HG03439 (cell line): ENCODE results near the gene ELP2.
"Not testable (repeated sequence)": the region's sequence is repeated elsewhere in the genome, so short reads cannot be mapped to it uniquely, and the experiment has no call there.

Experiments used
- ATAC-seq: cut with Tn5 transposase; IDR thresholded peaks from one replicate; pipeline ENCODE4 v1.9.1; 2021; ENCODE audit warnings: mild to moderate bottlenecking, moderate library complexity; ENCODE audit not compliant: unreplicated experiment

Gene ELP2

GRCh38 chr18:36187193-36187825 lies 57.6 kb downstream of the ELP2 start, which contains the start of gene MOCOS:
Gene MOCOS, plus strand, starts transcription at chr18:36187497. Its CDS starts 43 bp downstream, at chr18:36187540.
- ATAC-seq: peak; percentile 81

- no peak for ATAC-seq
These were observed 58.4 kb downstream of the ELP2 start for GRCh38 chr18:36187826-36188721.

GRCh38 chr18:36188916-36189315 lies 59.2 kb downstream of the ELP2 start:
- ATAC-seq: no peak

- no peak for ATAC-seq
These were observed 59.8 kb downstream of the ELP2 start for GRCh38 chr18:36189486-36189885.

- ATAC-seq: no peak
These were observed 61.6 kb downstream of the ELP2 start for GRCh38 chr18:36191286-36191685.

GRCh38 chr18:36191711-36192110 lies 62.0 kb downstream of the ELP2 start:
- no peak for ATAC-seq

- ATAC-seq: no peak
These were observed 65.1 kb downstream of the ELP2 start for GRCh38 chr18:36194600-36195315.

GRCh38 chr18:36195427-36196122 lies 65.9 kb downstream of the ELP2 start:
- no peak for ATAC-seq

GRCh38 chr18:36196238-36196995 lies 66.7 kb downstream of the ELP2 start:
- no peak for ATAC-seq

- no peak for ATAC-seq
These were observed 67.9 kb downstream of the ELP2 start for GRCh38 chr18:36197511-36198166.

- ATAC-seq: no peak
These were observed 70.1 kb downstream of the ELP2 start for GRCh38 chr18:36199691-36200295.

- ATAC-seq: no peak
These were observed 70.7 kb downstream of the ELP2 start for GRCh38 chr18:36200354-36200771.

- ATAC-seq: no peak
These were observed 72.1 kb downstream of the ELP2 start for GRCh38 chr18:36201765-36202164.

GRCh38 chr18:36203360-36203895 lies 73.7 kb downstream of the ELP2 start:
- no peak for ATAC-seq

- no peak for ATAC-seq
These were observed 75.5 kb downstream of the ELP2 start for GRCh38 chr18:36205166-36205565.

GRCh38 chr18:36207303-36207702 lies 77.6 kb downstream of the ELP2 start:
- no peak for ATAC-seq

GRCh38 chr18:36207969-36208368 lies 78.3 kb downstream of the ELP2 start:
- ATAC-seq: not testable (repeated sequence)

GRCh38 chr18:36211612-36212065 lies 81.9 kb downstream of the ELP2 start:
- ATAC-seq: no peak
